Left ventricle myocardium superior (tissue), 1 donor: ENCODE data around the gene GNL1. TPM values are rescaled to one million over a fixed set of nuclear protein-coding genes. Genes with fewer than 3 reads are reported as not detected.
"Not testable (repeated sequence)": the region's sequence is repeated elsewhere in the genome, so short reads cannot be mapped to it uniquely, and the experiment has no call there.

Experiments
- ATAC-seq: fragments of 200-7000 bp; cut with Tn5 transposase; one replicate; pipeline ENCODE4 v1.9.1; 2020; ENCODE audit warnings: mild to moderate bottlenecking, moderate library complexity
- DNase-seq: peaks from one replicate; pipeline ENCODE4 v3.0.0-alpha.2; 2020
- intact Hi-C: fragments of 100-400 bp; cut with micrococcal nuclease; formaldehyde crosslinking; loops from one replicate; pipeline ENCODE4 v1.11.0; 2022
- total RNA-seq: library from RNA; stranded (reverse); fragmentation: NEBNext Ultra II Directional; extraction: Animal tissue kit (Norgen Biotek cat#: 25700); gene quantifications from one replicate; pipeline ENCODE4 v1.2.1, GENCODE V29; 2021
- donor health status: DM: no; HTN: yes; CAD: no; lungs with severe emphysema.

The GNL1 gene
- total RNA-seq, 1 donor from 2014 or later = 18.4 TPM

GRCh38 chr6:30510419-30511168, 45.7 kb downstream of the GNL1 start:
- DNase-seq = no peak
- intact Hi-C loops = no loop called here

GRCh38 chr6:30508890-30509736, 47.2 kb downstream of the GNL1 start:
- intact Hi-C loops = no loop called here
- DNase-seq (no peak), ATAC-seq (no peak)

More at GRCh38 chr6:30510419-30511168, 45.7 kb downstream of the GNL1 start:
- ATAC-seq = no peak

GRCh38 chr6:30507849-30508827, 48.2 kb downstream of the GNL1 start:
- no peak for DNase-seq
- ATAC-seq = no peak
- intact Hi-C loops = no loop called here

- peak; percentile 55 for ATAC-seq
- intact Hi-C loops = no loop called here
- no peak for DNase-seq
Measured at GRCh38 chr6:30500421-30501355, 55.6 kb downstream of the GNL1 start.

GRCh38 chr6:30498705-30499104, 57.6 kb downstream of the GNL1 start:
- ATAC-seq, DNase-seq, intact Hi-C loops: not testable (repeated sequence)

- intact Hi-C loops = no loop called here
- ATAC-seq = no peak
Measured at GRCh38 chr6:30497714-30498113, 58.6 kb downstream of the GNL1 start.

GRCh38 chr6:30497261-30497599, 59.1 kb downstream of the GNL1 start:
- DNase-seq, ATAC-seq, intact Hi-C loops: not testable (repeated sequence)

More at GRCh38 chr6:30497714-30498113, 58.6 kb downstream of the GNL1 start:
- DNase-seq = no peak

GRCh38 chr6:30495993-30496392, 60.3 kb downstream of the GNL1 start:
- DNase-seq = no peak
- intact Hi-C loops = no loop called here
- ATAC-seq = no peak

- intact Hi-C loops, DNase-seq, ATAC-seq: not testable (repeated sequence)
Measured at GRCh38 chr6:30495060-30495459, 61.2 kb downstream of the GNL1 start.

GRCh38 chr6:30494291-30494861, 61.9 kb downstream of the GNL1 start:
- DNase-seq = no peak
- intact Hi-C loops = no loop called here
- ATAC-seq = no peak

- intact Hi-C loops = no loop called here
- ATAC-seq (no peak), DNase-seq (no peak)
Measured at GRCh38 chr6:30493643-30494250, 62.5 kb downstream of the GNL1 start.

GRCh38 chr6:30491991-30492952, 64.0 kb downstream of the GNL1 start:
- intact Hi-C loops = no loop called here
- DNase-seq = no peak
- ATAC-seq = no peak
